Measurements from ENCODE around the gene YPEL2.

The YPEL2 gene

GRCh38 chr17:59367657-59368045 is 36.2 kb downstream of the YPEL2 start:
- TF ChIP-seq CTCF (IDR thresholded peaks at IDR 0.05; ENCODE audit: low read depth, low read length) = no peak
- no peak for DNase-seq (ENCODE audit: extremely low read depth, low read depth)

- no peak for DNase-seq (ENCODE audit: extremely low read depth, low read depth)
- TF ChIP-seq CTCF (IDR thresholded peaks at IDR 0.05; ENCODE audit: low read depth, low read length) = no peak
These were observed 36.9 kb downstream of the YPEL2 start for GRCh38 chr17:59368218-59368857.

GRCh38 chr17:59369031-59369975 is 37.8 kb downstream of the YPEL2 start:
- no peak for DNase-seq (ENCODE audit: extremely low read depth, low read depth)
- TF ChIP-seq CTCF (IDR thresholded peaks at IDR 0.05; ENCODE audit: low read depth, low read length) = no peak

- no peak for DNase-seq (ENCODE audit: extremely low read depth, low read depth)
- no peak for TF ChIP-seq CTCF (IDR thresholded peaks at IDR 0.05; ENCODE audit: low read depth, low read length)
These were observed 39.3 kb downstream of the YPEL2 start for GRCh38 chr17:59370593-59371299.

GRCh38 chr17:59371416-59372100 is 40.1 kb downstream of the YPEL2 start:
- no peak for TF ChIP-seq CTCF (IDR thresholded peaks at IDR 0.05; ENCODE audit: low read depth, low read length)
- no peak for DNase-seq (ENCODE audit: extremely low read depth, low read depth)

- peak; percentile 67 for DNase-seq (ENCODE audit: extremely low read depth, low read depth)
- TF ChIP-seq CTCF (IDR thresholded peaks at IDR 0.05; ENCODE audit: low read depth, low read length) = no peak
These were observed 40.8 kb downstream of the YPEL2 start for GRCh38 chr17:59372138-59372751.

Data from AG09319 (cell line).